ENCODE data around the gene ELOVL2. TPM values are rescaled to one million over a fixed set of nuclear protein-coding genes. Genes with fewer than 3 reads are reported as not detected.

Gene ELOVL2
- total RNA-seq, 4 donors from 2014 or later = 0.14 to 0.16 TPM; not detected in 2

DNA sequence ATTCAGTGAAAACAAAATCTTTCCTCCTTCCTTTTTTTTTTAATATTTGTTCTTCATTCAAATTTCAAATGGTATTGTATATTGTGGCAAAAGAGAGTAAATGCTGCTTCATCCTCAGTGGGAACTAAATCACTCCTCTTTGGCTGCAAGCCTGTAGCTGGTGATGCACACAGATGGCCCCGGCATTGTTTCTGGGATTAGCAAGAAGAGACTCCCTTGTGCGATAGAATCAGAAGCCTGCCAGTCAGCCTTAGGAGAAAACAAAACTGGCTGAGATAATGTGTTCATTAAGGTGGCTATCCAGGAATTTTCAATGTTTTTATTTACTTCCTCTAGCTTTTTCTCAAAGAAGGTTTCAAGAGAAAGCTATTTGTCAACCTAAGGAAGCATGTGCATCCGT, 20.7 kb upstream of the ELOVL2 start:
- in situ Hi-C loops (cut with MboI; ENCODE audit: low pct_ligation_motif_present in 1 of 4, low pct_unique_long_range_greater_than_20kb in 1 of 4, low sequenced_read_pairs in 3 of 4) = loop anchor here (10.0 to 25.0 kb wide), 3 partner anchors 103 to 578 kb away; no protein-coding TSS in a partner anchor
- H3K9me3 ChIP-seq = no peaks in the 10 kb centered on the region
- TF ChIP-seq POLR2A (IDR thresholded peaks at IDR 0.05) (no peak), POLR2AphosphoS5 (IDR thresholded peaks at IDR 0.05) (no peak), EP300 (IDR thresholded peaks at IDR 0.05; ENCODE audit: low read depth) (no peak)
- TF ChIP-seq, protein P1, sequence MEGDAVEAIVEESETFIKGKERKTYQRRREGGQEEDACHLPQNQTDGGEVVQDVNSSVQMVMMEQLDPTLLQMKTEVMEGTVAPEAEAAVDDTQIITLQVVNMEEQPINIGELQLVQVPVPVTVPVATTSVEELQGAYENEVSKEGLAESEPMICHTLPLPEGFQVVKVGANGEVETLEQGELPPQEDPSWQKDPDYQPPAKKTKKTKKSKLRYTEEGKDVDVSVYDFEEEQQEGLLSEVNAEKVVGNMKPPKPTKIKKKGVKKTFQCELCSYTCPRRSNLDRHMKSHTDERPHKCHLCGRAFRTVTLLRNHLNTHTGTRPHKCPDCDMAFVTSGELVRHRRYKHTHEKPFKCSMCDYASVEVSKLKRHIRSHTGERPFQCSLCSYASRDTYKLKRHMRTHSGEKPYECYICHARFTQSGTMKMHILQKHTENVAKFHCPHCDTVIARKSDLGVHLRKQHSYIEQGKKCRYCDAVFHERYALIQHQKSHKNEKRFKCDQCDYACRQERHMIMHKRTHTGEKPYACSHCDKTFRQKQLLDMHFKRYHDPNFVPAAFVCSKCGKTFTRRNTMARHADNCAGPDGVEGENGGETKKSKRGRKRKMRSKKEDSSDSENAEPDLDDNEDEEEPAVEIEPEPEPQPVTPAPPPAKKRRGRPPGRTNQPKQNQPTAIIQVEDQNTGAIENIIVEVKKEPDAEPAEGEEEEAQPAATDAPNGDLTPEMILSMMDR (IDR thresholded peaks at IDR 0.05) = no peak
- H3K27ac ChIP-seq = no peak overlapping the region
- H3K4me3 ChIP-seq = no peak overlapping the region
- H3K36me3 ChIP-seq = no peaks in the 10 kb centered on the region
- intact Hi-C loops (cut with DNase I; ENCODE audit: low total_unique reads) = no loop called here
- no peaks in the 10 kb centered on the region for H3K27me3 ChIP-seq
- no peaks in the 10 kb centered on the region for H3K4me1 ChIP-seq
- 81 to 82% methylated on average over 3 of the region's 3 CpGs for WGBS, 2 donors (ENCODE audit: low coverage in 1 of 2)
- no peak for DNase-seq

DNA sequence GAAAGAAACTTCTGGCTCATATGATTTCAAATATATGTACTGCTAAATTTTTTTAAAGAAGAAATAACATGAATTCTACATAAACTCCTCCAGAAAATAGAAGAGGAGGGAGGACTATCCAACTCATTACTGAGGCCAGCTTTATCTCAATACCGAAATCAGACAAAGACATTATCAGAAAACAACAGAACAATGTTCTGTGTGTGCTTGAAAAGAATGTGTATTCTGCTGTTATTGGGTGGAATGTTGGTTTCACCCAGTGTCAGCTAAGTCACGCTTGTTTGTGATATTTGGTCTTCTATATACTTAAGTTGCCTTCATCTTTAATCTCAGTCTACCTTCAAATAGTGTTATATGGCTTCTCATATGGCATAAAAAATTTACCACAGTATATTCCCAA, 18.6 kb upstream of the ELOVL2 start:
- no peak for DNase-seq
- TF ChIP-seq, protein P1 (IDR thresholded peaks at IDR 0.05) = no peak
- TF ChIP-seq POLR2AphosphoS5 (IDR thresholded peaks at IDR 0.05) = no peak
- TF ChIP-seq POLR2A (IDR thresholded peaks at IDR 0.05) = no peak
- TF ChIP-seq EP300 (IDR thresholded peaks at IDR 0.05; ENCODE audit: low read depth) = no peak
- Histone ChIP-seq H3K4me1 (no peaks in the 10 kb centered on the region), H3K9me3 (no peaks in the 10 kb centered on the region), H3K27ac (no peak overlapping the region), H3K4me3 (no peak overlapping the region), H3K27me3 (no peaks in the 10 kb centered on the region), H3K36me3 (no peaks in the 10 kb centered on the region)
- intact Hi-C loops (cut with DNase I; ENCODE audit: low total_unique reads) (no loop called here), in situ Hi-C loops (cut with MboI; ENCODE audit: low pct_ligation_motif_present in 1 of 4, low pct_unique_long_range_greater_than_20kb in 1 of 4, low sequenced_read_pairs in 3 of 4) (loop anchor here (10.0 to 25.0 kb wide), 3 partner anchors 100 to 575 kb away; no protein-coding TSS in a partner anchor)
- 84 to 95% methylated on average over 2 of the region's 2 CpGs for WGBS, 2 donors (ENCODE audit: low coverage in 1 of 2)

DNA sequence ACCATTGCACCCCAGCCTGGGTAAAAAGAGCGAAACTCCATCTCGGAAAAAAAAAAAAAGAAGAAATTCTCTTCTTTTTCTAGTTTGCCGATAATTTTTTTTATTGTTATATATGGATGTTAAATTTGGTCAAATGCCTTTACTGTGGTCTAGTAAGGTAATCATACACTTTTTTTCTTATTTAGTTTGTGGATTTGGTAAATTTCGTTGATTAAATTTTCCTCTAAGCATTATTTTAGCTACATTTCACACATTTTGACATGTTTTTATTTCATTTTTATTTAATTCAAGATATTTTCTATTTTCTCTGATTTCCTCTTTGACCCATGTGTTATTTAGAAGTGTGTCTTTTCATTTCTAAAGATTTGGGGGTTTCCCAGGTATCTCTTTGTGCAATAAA, 18.0 kb upstream of the ELOVL2 start:
- WGBS, 2 donors (ENCODE audit: low coverage in 1 of 2) = 88 to 90% methylated on average over 4 of the region's 4 CpGs
- no peak overlapping the region for H3K4me3 ChIP-seq
- intact Hi-C loops (cut with DNase I; ENCODE audit: low total_unique reads) = no loop called here
- no peaks in the 10 kb centered on the region for H3K9me3 ChIP-seq
- no peak for DNase-seq
- no peak overlapping the region for H3K27ac ChIP-seq
- in situ Hi-C loops (cut with MboI; ENCODE audit: low pct_ligation_motif_present in 1 of 4, low pct_unique_long_range_greater_than_20kb in 1 of 4, low sequenced_read_pairs in 3 of 4) = loop anchor here (10.0 to 25.0 kb wide), 3 partner anchors 100 to 575 kb away; no protein-coding TSS in a partner anchor
- no peaks in the 10 kb centered on the region for H3K4me1 ChIP-seq
- H3K27me3 ChIP-seq = no peaks in the 10 kb centered on the region
- TF ChIP-seq, protein P1 (IDR thresholded peaks at IDR 0.05) = no peak
- TF ChIP-seq EP300 (IDR thresholded peaks at IDR 0.05; ENCODE audit: low read depth) (no peak), POLR2AphosphoS5 (IDR thresholded peaks at IDR 0.05) (no peak)
- no peaks in the 10 kb centered on the region for H3K36me3 ChIP-seq

DNA sequence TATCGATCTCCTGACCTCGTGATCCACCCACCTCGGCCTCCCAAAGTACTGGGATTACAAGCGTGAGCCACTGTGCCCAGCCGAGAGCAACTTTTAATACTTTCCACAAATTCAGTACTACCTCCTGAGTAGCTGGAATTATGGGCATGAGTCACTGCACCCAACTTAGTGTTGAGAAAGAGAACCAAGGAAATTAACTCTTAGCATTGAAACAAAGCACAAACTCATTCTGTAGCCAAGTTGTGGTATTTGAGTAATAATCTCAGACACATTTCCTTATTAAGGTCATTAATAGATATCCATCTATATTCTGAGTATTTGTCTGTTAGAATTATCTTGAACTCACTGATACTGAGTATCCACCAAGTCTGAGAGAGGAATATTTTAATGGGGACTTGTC, 14.3 kb upstream of the ELOVL2 start:
- DNase-seq = no peak
- TF ChIP-seq EP300 (IDR thresholded peaks at IDR 0.05; ENCODE audit: low read depth) (no peak), POLR2AphosphoS5 (IDR thresholded peaks at IDR 0.05) (no peak), POLR2A (IDR thresholded peaks at IDR 0.05) (no peak)
- TF ChIP-seq, protein P1 (IDR thresholded peaks at IDR 0.05) = no peak
- Histone ChIP-seq H3K27me3 (no peaks in the 10 kb centered on the region), H3K9me3 (no peaks in the 10 kb centered on the region), H3K36me3 (no peaks in the 10 kb centered on the region), H3K4me3 (no peak overlapping the region), H3K4me1 (no peaks in the 10 kb centered on the region), H3K27ac (no peak overlapping the region)
- intact Hi-C loops (cut with DNase I; ENCODE audit: low total_unique reads) (no loop called here), in situ Hi-C loops (cut with MboI; ENCODE audit: low pct_ligation_motif_present in 1 of 4, low pct_unique_long_range_greater_than_20kb in 1 of 4, low sequenced_read_pairs in 3 of 4) (loop anchor here (25.0 kb wide), 2 partner anchors 96 to 571 kb away; no protein-coding TSS in a partner anchor)
- WGBS, 2 donors (ENCODE audit: low coverage in 1 of 2) = 95 to 100% methylated on average over 3 to 5 of the region's 5 CpGs

Measured in transverse colon (tissue), 4 donors.